PC-3 (cell line): ENCODE data around the gene RHOH. TPM values are rescaled to one million over a fixed set of nuclear protein-coding genes. Genes with fewer than 3 reads are reported as not detected.
"Not testable (repeated sequence)": the region's sequence is repeated elsewhere in the genome, so short reads cannot be mapped to it uniquely, and the experiment has no call there.

ENCODE experiments used
- ATAC-seq: fragments of 200-7000 bp; cut with Tn5 transposase; 2 replicates; pipeline ENCODE4 v1.9.1; 2020; ENCODE audit warnings: mild to moderate bottlenecking, moderate library complexity
- BruUV-seq: library from RNA; stranded (reverse); fragments of 400-500 nt; replicated peaks from 2 replicates; lab custom pipeline; 2021; lab: Mats Ljungman, UMichigan
- CTCF ChIA-PET: fragments of 300-600 bp; sonication (Branson Sonifier 250); formaldehyde crosslinking; loops from one replicate; lab custom pipeline; 2022; ENCODE audit warnings: antibody characterized with exemption; lab: Charles Lee
- POLR2A ChIA-PET: fragments of 300-600 bp; sonication (Branson Sonifier 250); formaldehyde crosslinking; loops from one replicate; lab custom pipeline; 2022; ENCODE audit warnings: antibody characterized with exemption; ENCODE audit not compliant: unreplicated experiment; lab: Charles Lee
- DNase-seq: peaks from one replicate; pipeline ENCODE4 v3.0.0-alpha.2; 2015
- H2AFZ ChIP-seq: fragments of 300-600 bp; sonication (generic); 2 replicates; pipeline ENCODE4 v1.6.0; 2016; ENCODE audit warnings: antibody characterized with exemption, low read length
- H3F3A ChIP-seq: fragments of 300-600 bp; sonication (generic); one replicate; pipeline ENCODE4 v1.6.0; 2017; ENCODE audit warnings: antibody characterized with exemption, low read length, control low read depth, mild to moderate bottlenecking; ENCODE audit not compliant: unreplicated experiment
- H3K27ac ChIP-seq: fragments of 300-600 bp; sonication (generic); 2 replicates; pipeline ENCODE4 v1.5.1; 2016; ENCODE audit warnings: mild to moderate bottlenecking, low read length
- H3K27me3 ChIP-seq: fragments of 300-600 bp; sonication (generic); 2 replicates; pipeline ENCODE4 v1.6.1; 2016; ENCODE audit warnings: low read length, mixed read lengths
- H3K36me3 ChIP-seq: fragments of 300-600 bp; sonication (generic); 2 replicates; pipeline ENCODE4 v1.6.1; 2016; ENCODE audit warnings: low read depth, mixed run types, low read length, mixed read lengths
- H3K4me1 ChIP-seq: fragments of 300-600 bp; sonication (generic); 2 replicates; pipeline ENCODE4 v1.5.1; 2016; ENCODE audit warnings: low read length; ENCODE audit not compliant: insufficient read depth
- H3K4me2 ChIP-seq: fragments of 300-600 bp; sonication (generic); 2 replicates; pipeline ENCODE4 v1.6.0; 2016; ENCODE audit warnings: low read length
- H3K4me3 ChIP-seq: fragments of 300-600 bp; sonication (generic); 2 replicates; pipeline ENCODE4 v1.5.1; 2016; ENCODE audit warnings: mild to moderate bottlenecking, low read length, mixed read lengths
- H3K79me2 ChIP-seq: fragments of 300-600 bp; sonication (generic); 2 replicates; pipeline ENCODE4 v1.6.1; 2017; ENCODE audit warnings: low read length, mixed read lengths
- H3K9ac ChIP-seq: fragments of 300-600 bp; sonication (generic); 2 replicates; pipeline ENCODE4 v1.6.0; 2016; ENCODE audit warnings: mild to moderate bottlenecking, low read length
- H3K9me2 ChIP-seq: fragments of 300-600 bp; sonication (generic); replicated peaks from 2 replicates; pipeline ENCODE4 v1.6.1; 2016; ENCODE audit warnings: mixed run types, low read length, mixed read lengths
- H3K9me3 ChIP-seq: fragments of 300-600 bp; sonication (generic); 2 replicates; pipeline ENCODE4 v1.6.1; 2016; ENCODE audit warnings: low read length, mixed read lengths
- H4K20me1 ChIP-seq: fragments of 300-600 bp; sonication (generic); 2 replicates; pipeline ENCODE4 v1.6.1; 2016; ENCODE audit warnings: low read length, mixed read lengths
- CTCF ChIP-seq: fragments of 300-600 bp; sonication (generic); conservative IDR thresholded peaks from 2 replicates; pipeline ENCODE4 v1.5.1; 2017; ENCODE audit warnings: antibody characterized with exemption, low read depth, mild to moderate bottlenecking, low read length
- EZH2 ChIP-seq: fragments of 300-600 bp; sonication (generic); IDR thresholded peaks from one replicate; pipeline ENCODE4 v1.6.1; 2017; ENCODE audit warnings: antibody characterized with exemption, mild to moderate bottlenecking, low read length; ENCODE audit not compliant: unreplicated experiment
- EZH2phosphoT487 ChIP-seq: fragments of 300-600 bp; sonication (generic); IDR thresholded peaks from 2 replicates; pipeline ENCODE4 v1.6.1; 2018; ENCODE audit warnings: mild to moderate bottlenecking, antibody characterized with exemption, low read length, borderline replicate concordance
- intact Hi-C: fragments of 100-400 bp; cut with micrococcal nuclease; formaldehyde crosslinking; loops from 2 replicates; pipeline ENCODE4 v1.9.0; 2023
- total RNA-seq: library from RNA; depleted of rRNA; stranded (reverse); fragments of >200 nt; gene quantifications from 2 replicates; pipeline ENCODE4 v1.2.3, GENCODE V29; 2014; rRNA removed

Gene RHOH
- total RNA-seq, 1 experiment from 2014 or later = not detected

- Histone ChIP-seq H3K27ac (no peak overlapping the region), H3K36me3 (no peaks in the 10 kb centered on the region), H3K4me3 (no peak overlapping the region), H2AFZ (no peak overlapping the region), H3K27me3 (no peaks in the 10 kb centered on the region), H3F3A (no peaks in the 10 kb centered on the region), H3K9me3 (0 out of 2 replicates have a peak, but pooled peaks cover 4% of the 10 kb centered on the region), H3K9me2 (no peaks in the 10 kb centered on the region), H3K4me1 (peaks cover 17% of the 10 kb centered on the region), H3K9ac (no peak overlapping the region), H4K20me1 (no peaks in the 10 kb centered on the region), H3K79me2 (no peaks in the 10 kb centered on the region), H3K4me2 (no peak overlapping the region)
- BruUV-seq = no TSS peak
- DNase-seq = no peak
- CTCF ChIA-PET = no interaction called here
- POLR2A ChIA-PET = no interaction called here
- intact Hi-C loops = no loop called here
- TF ChIP-seq CTCF (no peak), EZH2phosphoT487 (no peak), EZH2 (no peak)
- no peak for ATAC-seq
Observed at GRCh38 chr4:40294339-40294738, 97.5 kb downstream of the RHOH start.

GRCh38 chr4:40295030-40295429 is 98.2 kb downstream of the RHOH start:
- peaks cover 14% of the 10 kb centered on the region for H3K4me1 ChIP-seq
- H3K27me3 ChIP-seq, H3F3A ChIP-seq, DNase-seq, H2AFZ ChIP-seq, H3K9ac ChIP-seq, H3K36me3 ChIP-seq, H3K4me3 ChIP-seq, POLR2A ChIA-PET, H3K4me2 ChIP-seq, H3K27ac ChIP-seq, H3K79me2 ChIP-seq, H3K9me2 ChIP-seq, intact Hi-C loops, H4K20me1 ChIP-seq, BruUV-seq, ATAC-seq, H3K9me3 ChIP-seq, CTCF ChIA-PET: not testable (repeated sequence)

- H3K27me3 ChIP-seq = no peaks in the 10 kb centered on the region
- no peaks in the 10 kb centered on the region for H3K36me3 ChIP-seq
- H2AFZ ChIP-seq = no peak overlapping the region
- POLR2A ChIA-PET = no interaction called here
- 0 out of 2 replicates have a peak, but pooled peaks cover 4% of the 10 kb centered on the region for H3K9me3 ChIP-seq
- no peaks in the 10 kb centered on the region for H3K9me2 ChIP-seq
- no peaks in the 10 kb centered on the region for H3K79me2 ChIP-seq
- H3K4me3 ChIP-seq = no peak overlapping the region
- intact Hi-C loops = no loop called here
- no TSS peak for BruUV-seq
- no peak overlapping the region for H3K9ac ChIP-seq
- no peaks in the 10 kb centered on the region for H3F3A ChIP-seq
- no peak for TF ChIP-seq EZH2
- TF ChIP-seq CTCF = no peak
- no peak for TF ChIP-seq EZH2phosphoT487
- H3K4me1 ChIP-seq = peaks cover 9% of the 10 kb centered on the region
- H3K4me2 ChIP-seq = no peak overlapping the region
- ATAC-seq (no peak), DNase-seq (no peak)
- CTCF ChIA-PET = no interaction called here
- H3K27ac ChIP-seq = no peak overlapping the region
- H4K20me1 ChIP-seq = no peaks in the 10 kb centered on the region
Observed at GRCh38 chr4:40295572-40295971, 98.7 kb downstream of the RHOH start.

Other genes starting within 250 kb of the RHOH start
- 39.9 and 49.8 TPM in 2 replicates for gene PDS5A, start 219.1 kb upstream of the RHOH start, total RNA-seq
- gene N4BP2, start 140.2 kb upstream of the RHOH start, total RNA-seq = 3.4 and 3.9 TPM in 2 replicates
- gene CHRNA9, start 138.3 kb downstream of the RHOH start, total RNA-seq = not detected in 2 replicates